GM19035 (cell line): ENCODE data around the gene DOCK1.

ENCODE experiments used
- ATAC-seq: cut with Tn5 transposase; IDR thresholded peaks from one replicate; pipeline ENCODE4 v1.9.1; 2021; ENCODE audit not compliant: unreplicated experiment

Gene DOCK1

GRCh38 chr10:127157506-127158200 is 252.4 kb downstream of the DOCK1 start:
- ATAC-seq: no peak

GRCh38 chr10:127158662-127159061 is 253.4 kb downstream of the DOCK1 start:
- no peak for ATAC-seq

- ATAC-seq: no peak
These were observed 254.5 kb downstream of the DOCK1 start for GRCh38 chr10:127159648-127160245.

GRCh38 chr10:127161482-127161881 is 256.3 kb downstream of the DOCK1 start:
- no peak for ATAC-seq

- no peak for ATAC-seq
These were observed 257.6 kb downstream of the DOCK1 start for GRCh38 chr10:127162841-127163240.

GRCh38 chr10:127168261-127168660 is 263.0 kb downstream of the DOCK1 start:
- no peak for ATAC-seq

GRCh38 chr10:127174866-127175265 is 269.6 kb downstream of the DOCK1 start:
- ATAC-seq: no peak

- ATAC-seq: no peak
These were observed 270.3 kb downstream of the DOCK1 start for GRCh38 chr10:127175357-127176110.

- no peak for ATAC-seq
These were observed 271.4 kb downstream of the DOCK1 start for GRCh38 chr10:127176649-127177048.

GRCh38 chr10:127179612-127180250 is 274.5 kb downstream of the DOCK1 start:
- no peak for ATAC-seq

- no peak for ATAC-seq
These were observed 276.9 kb downstream of the DOCK1 start for GRCh38 chr10:127182161-127182560.

GRCh38 chr10:127184582-127184981 is 279.4 kb downstream of the DOCK1 start:
- ATAC-seq: no peak

- ATAC-seq: no peak
These were observed 281.6 kb downstream of the DOCK1 start for GRCh38 chr10:127186813-127187212.

- ATAC-seq: no peak
These were observed 284.0 kb downstream of the DOCK1 start for GRCh38 chr10:127189226-127189625.

- no peak for ATAC-seq
These were observed 285.2 kb downstream of the DOCK1 start for GRCh38 chr10:127190427-127190826.

GRCh38 chr10:127193125-127193524 is 287.9 kb downstream of the DOCK1 start:
- ATAC-seq: no peak

- no peak for ATAC-seq
These were observed 288.9 kb downstream of the DOCK1 start for GRCh38 chr10:127194111-127194510.

- no peak for ATAC-seq
These were observed 289.4 kb downstream of the DOCK1 start for GRCh38 chr10:127194599-127194998.

GRCh38 chr10:127195041-127195506 is 289.8 kb downstream of the DOCK1 start:
- ATAC-seq: no peak

- ATAC-seq: no peak
These were observed 290.5 kb downstream of the DOCK1 start for GRCh38 chr10:127195571-127196281.
